ENCODE results near the gene MRGPRX4. TPM values are rescaled to one million over a fixed set of nuclear protein-coding genes. Genes with fewer than 3 reads are reported as not detected.
"Not testable (repeated sequence)": the region's sequence is repeated elsewhere in the genome, so short reads cannot be mapped to it uniquely, and the experiment has no call there.

The MRGPRX4 gene
- total RNA-seq, 1 donor, result not detected

DNA sequence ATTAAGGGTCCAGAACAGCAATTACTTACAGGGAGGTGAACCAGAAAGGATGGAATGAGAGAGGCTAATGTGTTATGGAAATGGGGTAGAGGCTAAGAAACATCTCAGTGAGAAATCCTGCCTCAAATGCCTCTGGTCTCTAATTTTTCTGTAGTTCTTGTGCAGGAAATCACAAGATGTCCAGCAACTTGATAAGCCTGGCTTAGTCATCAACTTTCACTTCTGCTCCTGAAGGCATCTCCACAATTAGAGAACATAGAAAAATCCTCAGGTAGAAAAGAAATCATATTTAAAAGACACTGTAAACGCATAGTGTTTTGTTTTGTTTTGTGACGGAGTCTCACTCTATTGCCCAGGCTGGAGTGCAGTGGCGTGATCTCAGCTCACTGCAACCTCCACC, 18.7 kb downstream of the MRGPRX4 start:
- Histone ChIP-seq H3K4me3 (ENCODE audit: low read length) (no peak overlapping the region), H3K9me3 (ENCODE audit: low read depth, low read length) (no peaks in the 10 kb centered on the region), H3K4me1 (ENCODE audit: insufficient read depth, low read length) (peaks cover 4% of the 10 kb centered on the region), H3K27me3 (ENCODE audit: insufficient read depth, low read length) (peaks cover 13% of the 10 kb centered on the region)

DNA sequence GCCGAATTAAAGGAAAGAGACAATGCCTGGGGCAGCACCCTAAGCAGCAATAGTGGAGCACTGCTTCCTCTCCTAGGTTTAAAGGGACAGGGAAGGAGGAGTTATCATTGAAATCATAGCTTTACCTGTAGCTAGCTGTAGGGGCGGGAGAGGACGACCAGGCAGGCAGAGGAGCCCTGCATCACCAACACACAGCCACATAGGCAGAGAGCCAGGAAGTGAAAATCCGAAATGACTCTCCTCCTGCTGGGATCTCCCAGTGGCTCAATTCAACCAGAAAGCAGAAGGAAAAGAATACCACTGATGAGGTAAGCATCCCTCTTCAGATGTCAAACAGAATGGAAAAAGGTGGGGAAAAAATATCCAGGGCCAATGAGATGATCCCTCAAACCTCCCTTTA, 20.4 kb downstream of the MRGPRX4 start:
- Histone ChIP-seq H3K4me3 (ENCODE audit: low read length) (no peak overlapping the region), H3K4me1 (ENCODE audit: insufficient read depth, low read length) (peaks cover 4% of the 10 kb centered on the region), H3K27me3 (ENCODE audit: insufficient read depth, low read length) (peaks cover under 1% of the 10 kb centered on the region), H3K9me3 (ENCODE audit: low read depth, low read length) (no peaks in the 10 kb centered on the region)

DNA sequence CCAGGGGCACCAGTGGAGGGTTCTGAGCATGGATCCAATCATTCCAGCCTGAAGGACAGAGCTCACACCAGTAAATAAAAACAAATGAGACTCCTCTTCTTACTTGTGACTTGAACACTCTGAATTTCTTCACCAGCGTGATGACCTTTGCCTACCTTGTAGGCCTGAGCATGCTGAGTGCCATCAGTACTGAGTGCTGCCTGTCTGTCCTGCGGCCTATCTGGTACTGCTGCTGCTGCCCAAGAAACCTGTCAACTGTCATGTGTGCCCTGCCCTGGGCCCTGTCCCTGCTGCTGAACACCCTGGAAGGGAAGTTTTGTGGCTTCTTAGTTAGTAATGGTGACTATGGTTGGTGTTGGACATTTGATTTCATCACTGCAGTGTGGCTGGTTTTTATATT, 23.9 kb downstream of the MRGPRX4 start:
- H3K9me3 ChIP-seq (ENCODE audit: low read depth, low read length), result no peaks in the 10 kb centered on the region
- peaks cover 3% of the 10 kb centered on the region for H3K27me3 ChIP-seq (ENCODE audit: insufficient read depth, low read length)
- H3K4me1 ChIP-seq (ENCODE audit: insufficient read depth, low read length), result no peaks in the 10 kb centered on the region
- H3K4me3 ChIP-seq (ENCODE audit: low read length), result no peak overlapping the region

GRCh38 chr11:18197738-18198137, 25.1 kb downstream of the MRGPRX4 start:
- H3K27me3 ChIP-seq (ENCODE audit: insufficient read depth, low read length); H3K4me1 ChIP-seq (ENCODE audit: insufficient read depth, low read length); H3K4me3 ChIP-seq (ENCODE audit: low read length); H3K9me3 ChIP-seq (ENCODE audit: low read depth, low read length): not testable (repeated sequence)

- peaks cover 22% of the 10 kb centered on the region for H3K27me3 ChIP-seq (ENCODE audit: insufficient read depth, low read length)
- H3K4me1 ChIP-seq (ENCODE audit: insufficient read depth, low read length), result no peaks in the 10 kb centered on the region
- no peak overlapping the region for H3K4me3 ChIP-seq (ENCODE audit: low read length)
- H3K9me3 ChIP-seq (ENCODE audit: low read depth, low read length), result no peaks in the 10 kb centered on the region
Measured at GRCh38 chr11:18203723-18204122, 31.1 kb downstream of the MRGPRX4 start.

DNA sequence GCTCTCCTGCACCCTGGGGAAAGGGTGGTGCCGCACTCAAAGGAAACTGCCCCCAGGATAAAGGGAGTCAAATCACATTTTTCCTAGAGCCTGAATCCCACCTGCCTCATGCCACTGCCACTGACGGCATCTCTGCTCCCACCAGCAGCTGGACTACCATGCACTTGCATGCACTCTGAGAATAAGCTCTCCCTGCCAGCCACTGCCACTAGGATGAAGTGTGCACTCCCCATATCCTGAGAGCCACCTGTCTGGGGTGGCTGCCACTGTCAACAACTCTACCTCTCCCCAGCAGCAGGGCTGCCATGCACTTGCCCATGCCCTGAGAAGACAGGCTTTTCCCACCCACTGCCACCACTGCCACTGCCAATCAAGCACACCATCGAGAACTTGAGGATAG, 31.6 kb downstream of the MRGPRX4 start:
- Histone ChIP-seq H3K9me3 (ENCODE audit: low read depth, low read length) (no peaks in the 10 kb centered on the region), H3K4me1 (ENCODE audit: insufficient read depth, low read length) (no peaks in the 10 kb centered on the region), H3K27me3 (ENCODE audit: insufficient read depth, low read length) (peaks cover 27% of the 10 kb centered on the region), H3K4me3 (ENCODE audit: low read length) (no peak overlapping the region)

DNA sequence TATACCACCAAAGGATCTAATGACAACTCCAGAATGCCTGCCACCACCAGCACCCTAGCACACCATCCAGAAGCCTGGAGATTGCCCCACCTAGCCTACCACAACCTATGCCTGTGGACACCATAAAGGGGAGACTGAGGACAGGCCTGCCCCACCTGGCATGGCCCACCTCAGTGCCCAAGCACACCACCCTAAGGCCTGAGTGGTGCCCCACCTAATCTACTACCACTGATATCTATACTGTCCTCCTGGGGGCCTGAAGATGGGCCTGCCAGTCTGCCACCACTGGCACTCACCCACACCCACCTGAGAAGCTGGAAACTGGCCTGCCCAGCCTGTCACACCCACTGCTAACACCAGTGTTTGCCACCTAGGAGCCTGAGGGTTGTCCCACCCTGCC, 32.1 kb downstream of the MRGPRX4 start:
- no peak overlapping the region for H3K4me3 ChIP-seq (ENCODE audit: low read length)
- peaks cover 32% of the 10 kb centered on the region for H3K27me3 ChIP-seq (ENCODE audit: insufficient read depth, low read length)
- H3K4me1 ChIP-seq (ENCODE audit: insufficient read depth, low read length), result no peaks in the 10 kb centered on the region
- no peaks in the 10 kb centered on the region for H3K9me3 ChIP-seq (ENCODE audit: low read depth, low read length)

- peaks cover 29% of the 10 kb centered on the region for H3K27me3 ChIP-seq (ENCODE audit: insufficient read depth, low read length)
Measured at GRCh38 chr11:18209058-18209457, 36.4 kb downstream of the MRGPRX4 start.

DNA sequence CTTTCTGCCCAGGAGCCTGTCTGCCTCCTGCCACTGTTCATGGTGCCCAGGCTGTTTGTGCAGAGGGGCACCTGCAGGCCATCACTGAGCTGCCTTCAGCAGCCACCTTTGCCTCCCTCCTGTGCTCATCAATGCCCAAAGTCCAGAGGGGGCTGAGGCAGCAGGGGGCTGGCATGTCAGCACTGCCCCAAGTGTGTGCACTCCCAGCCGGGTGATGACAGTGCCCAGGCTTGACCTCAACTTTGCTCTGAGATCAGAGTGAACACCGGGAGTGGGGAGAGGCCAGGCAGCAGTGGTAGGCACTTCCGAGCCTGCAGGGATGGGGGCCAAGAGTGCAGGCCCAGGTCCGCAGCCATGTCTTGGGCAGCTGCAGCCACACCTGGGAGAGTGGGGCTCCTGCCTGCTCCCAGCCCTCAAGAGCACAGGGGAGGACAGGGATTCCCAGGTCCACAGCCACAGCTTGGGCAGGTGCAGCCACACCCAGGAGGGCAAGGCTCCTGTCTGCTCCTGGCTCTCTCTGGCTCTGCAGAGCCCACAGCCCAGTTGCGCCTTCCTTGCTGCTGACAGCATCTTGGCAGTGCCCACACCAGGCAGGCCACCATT, 48.7 kb downstream of the MRGPRX4 start:
- no peak overlapping the region for H3K4me3 ChIP-seq (ENCODE audit: low read length)
- H3K4me1 ChIP-seq (ENCODE audit: insufficient read depth, low read length), result no peaks in the 10 kb centered on the region
- no peaks in the 10 kb centered on the region for H3K9me3 ChIP-seq (ENCODE audit: low read depth, low read length)
- H3K27me3 ChIP-seq (ENCODE audit: insufficient read depth, low read length), result peaks cover 8% of the 10 kb centered on the region

More at GRCh38 chr11:18209058-18209457, 36.4 kb downstream of the MRGPRX4 start:
- Histone ChIP-seq H3K4me1 (ENCODE audit: insufficient read depth, low read length) (no peaks in the 10 kb centered on the region), H3K4me3 (ENCODE audit: low read length) (no peak overlapping the region), H3K9me3 (ENCODE audit: low read depth, low read length) (no peaks in the 10 kb centered on the region)

DNA sequence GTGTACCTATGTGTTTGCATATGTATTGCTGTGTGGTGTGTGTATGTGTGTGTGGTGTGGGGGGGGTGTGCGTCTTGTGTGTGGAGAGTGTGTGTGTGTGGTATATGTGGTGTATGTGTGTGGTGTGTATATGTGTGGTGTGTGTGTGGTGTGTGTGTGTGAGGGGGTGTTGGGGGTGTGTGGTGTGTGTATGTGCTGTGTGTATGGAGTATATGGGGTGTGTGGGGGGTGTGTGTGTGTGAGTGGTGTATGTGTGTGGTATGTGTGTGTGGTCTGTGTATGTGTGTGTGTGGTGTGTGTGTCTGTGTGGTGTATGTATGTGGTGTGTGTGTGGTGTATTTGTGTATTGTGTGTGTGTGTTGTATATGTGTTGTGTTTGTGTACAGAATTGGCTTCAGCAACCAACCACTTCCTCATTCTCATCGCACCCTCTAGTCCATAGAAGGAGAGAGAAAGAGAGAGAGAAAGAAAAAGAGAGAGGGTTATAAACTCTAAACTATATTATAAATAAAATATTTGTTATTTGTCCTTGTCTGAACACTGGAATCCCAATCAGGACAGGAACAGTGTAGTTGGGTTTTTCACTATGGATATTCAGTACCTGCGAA, 50.3 kb downstream of the MRGPRX4 start:
- H3K4me1 ChIP-seq (ENCODE audit: insufficient read depth, low read length), result no peaks in the 10 kb centered on the region
- H3K9me3 ChIP-seq (ENCODE audit: low read depth, low read length), result no peaks in the 10 kb centered on the region
- H3K4me3 ChIP-seq (ENCODE audit: low read length), result no peak overlapping the region

More for the DNA sequence above, 50.3 kb downstream of the MRGPRX4 start:
- H3K27me3 ChIP-seq (ENCODE audit: insufficient read depth, low read length), result peaks cover 4% of the 10 kb centered on the region

Other genes starting within 250 kb of the MRGPRX4 start
- gene SERGEF, start 159.8 kb upstream of the MRGPRX4 start, total RNA-seq, result 61.8 TPM
- gene TPH1, start 126.6 kb upstream of the MRGPRX4 start, total RNA-seq, result 0.94 TPM
- 21.5 TPM for gene SAAL1, start 66.8 kb upstream of the MRGPRX4 start, total RNA-seq
- gene MRGPRX3, start 40.3 kb upstream of the MRGPRX4 start, total RNA-seq, result not detected
- not detected for gene SAA4, start 64.0 kb downstream of the MRGPRX4 start, total RNA-seq
- gene SAA2, start 75.8 kb downstream of the MRGPRX4 start, total RNA-seq, result 0.63 TPM
- gene SAA1, start 93.4 kb downstream of the MRGPRX4 start, total RNA-seq, result not detected
- gene HPS5, start 149.3 kb downstream of the MRGPRX4 start, total RNA-seq, result 30.2 TPM
- gene GTF2H1, start 149.7 kb downstream of the MRGPRX4 start, total RNA-seq, result 34.0 TPM
- 230 TPM for gene LDHA, start 221.7 kb downstream of the MRGPRX4 start, total RNA-seq
- not detected for gene LDHC, start 239.5 kb downstream of the MRGPRX4 start, total RNA-seq

Data from mononuclear cell (primary cell).